Hippocampal formation (tissue), 2 donors: Measurements from ENCODE around the gene DOK5.

ENCODE experiments used
- DNase-seq, 2 donors: peaks; one replicate each; lab custom pipeline; 2025; lab: John Stamatoyannopoulos, UW

DOK5 gene

GRCh38 chr20:54618412-54618811, 143.0 kb downstream of the DOK5 start:
- no peak for DNase-seq

GRCh38 chr20:54619181-54619580, 143.8 kb downstream of the DOK5 start:
- DNase-seq, result no peak

GRCh38 chr20:54619682-54620081, 144.3 kb downstream of the DOK5 start:
- no peak for DNase-seq

- DNase-seq, result no peak
Measured at GRCh38 chr20:54620611-54621010, 145.2 kb downstream of the DOK5 start.

GRCh38 chr20:54622333-54623295, 147.2 kb downstream of the DOK5 start:
- DNase-seq, result no peak

- DNase-seq, result no peak
Measured at GRCh38 chr20:54623991-54624569, 148.7 kb downstream of the DOK5 start.

GRCh38 chr20:54624706-54625390, 149.5 kb downstream of the DOK5 start:
- DNase-seq, result peak; percentile 53 to 93

GRCh38 chr20:54625497-54625896, 150.1 kb downstream of the DOK5 start:
- no peak for DNase-seq

GRCh38 chr20:54626126-54626525, 150.7 kb downstream of the DOK5 start:
- no peak for DNase-seq

- DNase-seq, result no peak
Measured at GRCh38 chr20:54629632-54630031, 154.2 kb downstream of the DOK5 start.

GRCh38 chr20:54630582-54630981, 155.2 kb downstream of the DOK5 start:
- no peak for DNase-seq

GRCh38 chr20:54631059-54631458, 155.7 kb downstream of the DOK5 start:
- DNase-seq, result no peak

- DNase-seq, result no peak
Measured at GRCh38 chr20:54633374-54634355, 158.3 kb downstream of the DOK5 start.

- no peak for DNase-seq
Measured at GRCh38 chr20:54636575-54636974, 161.2 kb downstream of the DOK5 start.

GRCh38 chr20:54639941-54640340, 164.5 kb downstream of the DOK5 start:
- DNase-seq, result no peak

GRCh38 chr20:54640800-54641199, 165.4 kb downstream of the DOK5 start:
- no peak for DNase-seq

- no peak for DNase-seq
Measured at GRCh38 chr20:54642864-54643667, 167.7 kb downstream of the DOK5 start.

GRCh38 chr20:54643761-54644160, 168.4 kb downstream of the DOK5 start:
- no peak for DNase-seq

GRCh38 chr20:54645445-54646155, 170.2 kb downstream of the DOK5 start:
- no peak for DNase-seq

GRCh38 chr20:54646156-54646517, 170.7 kb downstream of the DOK5 start:
- no peak for DNase-seq
